PFSK-1 (cell line): ENCODE data around the gene ZNF384. TPM values are rescaled to one million over a fixed set of nuclear protein-coding genes. Genes with fewer than 3 reads are reported as not detected.

Experiments
- FOXP2 ChIP-seq: optimal IDR thresholded peaks from 2 replicates; pipeline ENCODE3; 2011; ENCODE audit warnings: borderline replicate concordance, control low read depth, inconsistent platforms; ENCODE audit not compliant: insufficient read depth; ENCODE audit errors: extremely low read length, extremely low read depth
- POLR2AphosphoS5 ChIP-seq: IDR thresholded peaks from 2 replicates; pipeline ENCODE4 v1.6.1; 2012; ENCODE audit warnings: low read depth, mild to moderate bottlenecking, control low read depth, low read length, moderate library complexity
- REST ChIP-seq, 2 experiments: IDR thresholded peaks; 2 replicates each; pipeline versions ENCODE4 v1.6.1 to v1.8.0; 2011 to 2012; ENCODE audit warnings: low read depth in 2 of 2, low read length in 2 of 2, control low read depth in 1 of 2, inconsistent platforms in 1 of 2, mild to moderate bottlenecking in 1 of 2, moderate library complexity in 1 of 2; ENCODE audit not compliant: insufficient read depth in 1 of 2
- SIN3A ChIP-seq: IDR thresholded peaks from 2 replicates; pipeline ENCODE4 v1.6.1; 2012; ENCODE audit warnings: mild to moderate bottlenecking, low read length, moderate library complexity, borderline replicate concordance; ENCODE audit not compliant: insufficient read depth
- TAF1 ChIP-seq: IDR thresholded peaks from 2 replicates; pipeline ENCODE4 v1.6.1; 2012; ENCODE audit warnings: low read length, control low read depth, borderline replicate concordance; ENCODE audit not compliant: insufficient read depth
- polyA plus RNA-seq: library from polyadenylated mRNA; unstranded; fragments of >200 nt; gene quantifications from one replicate; pipeline ENCODE4 v1.2.1, GENCODE V29; 2012; ENCODE audit warnings: low read depth, missing spikeins; ENCODE audit not compliant: insufficient read length

Gene ZNF384
- polyA plus RNA-seq, result 89.9 TPM

- peak in 1 of 2 experiments; percentile 19; a peak in 1 of 4 replicates for TF ChIP-seq REST (IDR thresholded peaks at IDR 0.05; ENCODE audit: insufficient read depth in 1 of 2, low read depth in 2 of 2, low read length in 2 of 2)
- TF ChIP-seq FOXP2, result peak; percentile 58
- peak; percentile 77 for TF ChIP-seq POLR2AphosphoS5
- no peak; the same call in none of the 2 replicates for TF ChIP-seq SIN3A
These were observed at the start of gene ZNF384 for GRCh38 chr12:6688999-6689882. Gene ZNF384, minus strand, starts transcription at chr12:6689375. Its CDS starts 9,855 bp downstream, at chr12:6679520.

- TF ChIP-seq TAF1 (no peak), POLR2AphosphoS5 (no peak), REST (IDR thresholded peaks at IDR 0.05; ENCODE audit: insufficient read depth in 1 of 2, low read depth in 2 of 2, low read length in 2 of 2) (no peak), SIN3A (no peak), FOXP2 (no peak)
These were observed 47.6 kb upstream of the ZNF384 start for GRCh38 chr12:6736754-6737153.

GRCh38 chr12:6735448-6736191, 46.4 kb upstream of the ZNF384 start:
- TF ChIP-seq TAF1 (no peak), FOXP2 (no peak), POLR2AphosphoS5 (no peak), SIN3A (no peak), REST (IDR thresholded peaks at IDR 0.05; ENCODE audit: insufficient read depth in 1 of 2, low read depth in 2 of 2, low read length in 2 of 2) (no peak)

GRCh38 chr12:6734506-6735387, 45.6 kb upstream of the ZNF384 start:
- TF ChIP-seq FOXP2 (no peak), TAF1 (no peak), REST (IDR thresholded peaks at IDR 0.05; ENCODE audit: insufficient read depth in 1 of 2, low read depth in 2 of 2, low read length in 2 of 2) (no peak), POLR2AphosphoS5 (no peak), SIN3A (no peak)
